Stimulated activated naive CD8-positive, alpha-beta T cell treated with anti-CD3 and anti-CD28 coated beads, Interleukin-15, Interleukin-2, amounts not matched to agents 100 ng/mL and 50 ng/mL, for 24 hours (primary cell): Measurements from ENCODE around the gene MESD.

Source experiments
- H3K27ac Mint-ChIP-seq: one replicate; pipeline ENCODE4 v1.8.0; 2021; ENCODE audit warnings: mild to moderate bottlenecking, mixed read lengths
- H3K27me3 Mint-ChIP-seq: one replicate; pipeline ENCODE4 v1.8.0; 2021; ENCODE audit warnings: mixed read lengths
- H3K36me3 Mint-ChIP-seq: one replicate; pipeline ENCODE4 v1.8.0; 2021; ENCODE audit warnings: low read depth, mixed read lengths
- H3K4me1 Mint-ChIP-seq: one replicate; pipeline ENCODE4 v1.8.0; 2021; ENCODE audit warnings: low read depth, mixed read lengths
- H3K4me3 Mint-ChIP-seq: one replicate; pipeline ENCODE4 v1.8.0; 2021; ENCODE audit warnings: mild to moderate bottlenecking, mixed read lengths
- H3K9me3 Mint-ChIP-seq: one replicate; pipeline ENCODE4 v1.8.0; 2021; ENCODE audit warnings: mixed read lengths

Gene MESD

DNA sequence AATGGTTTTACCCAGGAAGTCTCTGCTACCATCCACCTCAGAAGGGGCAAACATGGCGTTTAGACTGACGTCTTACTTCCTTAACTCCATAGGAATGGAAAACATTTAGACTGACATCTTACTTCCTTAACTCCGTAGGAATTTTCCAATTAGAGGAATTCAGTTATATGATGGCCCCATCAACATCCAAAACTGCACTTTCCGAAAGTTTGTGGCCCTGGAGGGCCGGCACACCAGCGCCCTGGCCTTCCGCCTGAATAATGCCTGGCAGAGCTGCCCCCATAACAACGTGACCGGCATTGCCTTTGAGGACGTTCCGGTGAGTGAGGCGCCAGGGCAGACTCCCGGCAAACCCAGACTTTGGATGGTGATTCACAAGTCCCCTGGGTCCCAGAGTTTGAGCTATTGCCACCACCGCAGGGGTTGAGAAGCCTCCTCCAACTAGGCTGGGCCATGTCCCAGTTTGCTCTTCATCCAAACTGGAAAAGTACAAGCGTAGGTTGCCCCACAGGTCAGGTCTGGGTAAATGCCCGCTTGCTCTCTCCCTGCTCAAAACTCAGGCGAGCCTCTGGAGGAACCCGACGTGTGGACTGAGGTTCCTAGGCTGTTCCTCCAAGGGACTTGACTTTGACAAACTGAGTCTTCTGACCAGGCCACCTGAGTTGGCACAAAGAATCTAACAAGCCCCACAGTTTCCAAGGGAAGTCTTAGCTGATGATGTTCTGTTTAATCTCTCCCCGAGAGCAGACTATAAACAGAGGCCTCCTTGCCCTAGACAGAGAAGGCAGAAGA, 57.7 kb downstream of the MESD start:
- peaks cover 5% of the 10 kb centered on the region for H3K4me1 Mint-ChIP-seq
- peaks cover 6% of the 10 kb centered on the region for H3K36me3 Mint-ChIP-seq
- H3K9me3 Mint-ChIP-seq = no peaks in the 10 kb centered on the region
- H3K27ac Mint-ChIP-seq = no peak overlapping the region
- H3K27me3 Mint-ChIP-seq = no peaks in the 10 kb centered on the region
- no peak overlapping the region for H3K4me3 Mint-ChIP-seq

DNA sequence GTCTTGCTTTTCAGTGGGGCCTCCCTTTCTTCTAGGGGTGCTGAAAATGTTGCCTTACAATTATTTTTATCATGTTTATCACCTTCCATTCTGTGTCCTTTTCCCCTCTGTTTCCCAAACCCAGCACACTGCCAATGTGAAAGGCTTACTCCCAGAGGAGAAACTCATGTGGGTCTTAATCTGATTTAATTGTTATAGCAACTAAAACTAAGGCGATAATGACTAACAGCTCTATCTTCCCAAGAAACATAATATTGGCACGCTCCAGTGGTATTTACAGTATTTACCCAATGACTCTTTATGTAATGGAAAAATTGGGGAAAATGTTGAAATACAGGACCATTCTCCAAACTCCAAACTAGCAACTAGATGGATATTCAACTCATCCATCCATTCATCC, 58.4 kb downstream of the MESD start:
- no peaks in the 10 kb centered on the region for H3K27me3 Mint-ChIP-seq
- no peak overlapping the region for H3K27ac Mint-ChIP-seq
- H3K9me3 Mint-ChIP-seq = no peaks in the 10 kb centered on the region

DNA sequence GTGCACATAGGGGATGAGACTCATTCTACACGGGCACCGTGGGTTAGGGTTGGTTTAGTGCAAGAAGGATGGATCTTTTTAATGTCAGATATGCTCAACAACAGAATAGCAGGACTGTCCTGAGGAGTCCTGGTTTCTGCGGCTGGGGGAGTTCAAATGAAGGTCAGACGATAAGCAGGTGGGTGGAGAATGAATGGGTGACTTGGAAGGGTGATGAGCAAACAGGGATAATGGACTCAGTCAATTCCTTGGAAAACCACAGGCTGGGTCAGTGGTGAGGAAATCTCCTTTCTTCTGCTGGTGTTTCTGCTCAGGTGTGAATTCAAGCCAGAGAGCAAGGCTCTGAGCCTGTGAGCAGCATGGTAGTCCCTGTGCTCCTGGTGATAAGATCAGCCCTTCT, 59.9 kb downstream of the MESD start:
- H3K36me3 Mint-ChIP-seq = no peaks in the 10 kb centered on the region
- H3K4me1 Mint-ChIP-seq = peaks cover 3% of the 10 kb centered on the region
- H3K9me3 Mint-ChIP-seq = no peaks in the 10 kb centered on the region
- H3K27ac Mint-ChIP-seq = no peak overlapping the region
- no peaks in the 10 kb centered on the region for H3K27me3 Mint-ChIP-seq
- no peak overlapping the region for H3K4me3 Mint-ChIP-seq

More for the DNA sequence above, 58.4 kb downstream of the MESD start:
- H3K4me1 Mint-ChIP-seq = peaks cover 5% of the 10 kb centered on the region
- H3K4me3 Mint-ChIP-seq = no peak overlapping the region
- H3K36me3 Mint-ChIP-seq = no peaks in the 10 kb centered on the region

DNA sequence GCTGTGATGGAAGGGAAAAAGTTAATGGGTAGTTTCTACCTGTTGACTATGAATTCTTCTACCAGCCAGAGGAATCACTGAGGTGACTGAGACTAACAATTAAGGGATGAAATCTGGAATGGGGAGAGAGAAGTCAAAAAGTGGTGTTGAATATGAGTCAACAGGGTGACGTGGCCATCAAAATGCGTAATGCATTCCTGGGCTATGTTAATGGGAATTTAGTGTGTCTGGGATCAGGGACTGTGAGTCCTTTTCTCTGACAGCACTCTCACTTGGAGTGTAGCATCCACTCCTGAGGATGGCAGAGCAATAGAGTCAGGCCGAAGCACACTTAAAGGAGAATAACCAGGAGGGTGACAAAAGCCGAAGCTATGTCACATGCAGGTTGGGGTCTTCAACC, 60.4 kb downstream of the MESD start:
- H3K4me1 Mint-ChIP-seq = no peaks in the 10 kb centered on the region
- H3K27ac Mint-ChIP-seq = no peak overlapping the region
- no peak overlapping the region for H3K4me3 Mint-ChIP-seq
- H3K27me3 Mint-ChIP-seq = no peaks in the 10 kb centered on the region
- H3K9me3 Mint-ChIP-seq = no peaks in the 10 kb centered on the region
- no peaks in the 10 kb centered on the region for H3K36me3 Mint-ChIP-seq

DNA sequence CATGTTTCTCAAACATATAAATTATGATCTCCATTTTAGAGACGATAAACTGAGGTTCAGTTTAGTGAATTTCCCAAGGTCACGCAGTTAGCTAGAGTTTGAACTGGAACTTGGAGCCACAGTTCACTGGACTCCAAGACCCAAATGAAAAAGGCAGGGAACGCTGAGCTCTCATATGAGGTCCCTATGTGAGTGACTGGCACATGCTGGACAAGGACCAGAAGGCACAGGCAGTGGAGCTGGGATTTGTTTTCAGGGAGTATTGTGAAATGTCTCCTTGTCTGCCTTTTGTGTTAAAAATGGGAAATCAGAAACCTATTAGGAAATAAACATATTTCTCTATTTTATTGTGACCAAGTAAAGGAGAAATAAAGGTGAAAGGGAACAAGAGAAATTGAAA, 63.5 kb downstream of the MESD start:
- peaks cover 3% of the 10 kb centered on the region for H3K4me1 Mint-ChIP-seq
- H3K36me3 Mint-ChIP-seq = no peaks in the 10 kb centered on the region
- H3K27me3 Mint-ChIP-seq = no peaks in the 10 kb centered on the region
- H3K9me3 Mint-ChIP-seq = no peaks in the 10 kb centered on the region
- no peak overlapping the region for H3K4me3 Mint-ChIP-seq
- H3K27ac Mint-ChIP-seq = no peak overlapping the region

DNA sequence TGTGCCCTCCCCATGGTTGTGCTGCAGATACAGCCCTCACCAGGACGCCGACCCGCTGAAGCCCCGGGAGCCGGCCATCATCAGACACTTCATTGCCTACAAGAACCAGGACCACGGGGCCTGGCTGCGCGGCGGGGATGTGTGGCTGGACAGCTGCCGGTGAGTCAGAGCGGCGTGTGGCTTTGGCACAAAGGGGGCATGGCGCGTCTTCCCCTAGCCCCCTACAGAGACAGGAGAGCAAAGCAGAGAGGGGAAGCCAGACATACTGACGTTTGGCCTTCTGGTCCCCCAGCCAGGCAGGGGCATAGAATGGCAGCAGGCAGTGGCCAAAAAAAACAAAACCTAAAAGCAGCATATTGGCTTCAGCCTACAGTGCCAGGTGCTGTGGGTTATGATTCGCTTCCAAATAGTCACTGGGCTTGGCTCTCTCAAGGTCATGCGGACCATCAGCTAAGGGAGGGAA, 64.0 kb downstream of the MESD start:
- H3K4me3 Mint-ChIP-seq = no peak overlapping the region
- no peak overlapping the region for H3K27ac Mint-ChIP-seq
- H3K27me3 Mint-ChIP-seq = no peaks in the 10 kb centered on the region
- H3K9me3 Mint-ChIP-seq = no peaks in the 10 kb centered on the region
- H3K36me3 Mint-ChIP-seq = no peaks in the 10 kb centered on the region
- H3K4me1 Mint-ChIP-seq = peaks cover 7% of the 10 kb centered on the region

DNA sequence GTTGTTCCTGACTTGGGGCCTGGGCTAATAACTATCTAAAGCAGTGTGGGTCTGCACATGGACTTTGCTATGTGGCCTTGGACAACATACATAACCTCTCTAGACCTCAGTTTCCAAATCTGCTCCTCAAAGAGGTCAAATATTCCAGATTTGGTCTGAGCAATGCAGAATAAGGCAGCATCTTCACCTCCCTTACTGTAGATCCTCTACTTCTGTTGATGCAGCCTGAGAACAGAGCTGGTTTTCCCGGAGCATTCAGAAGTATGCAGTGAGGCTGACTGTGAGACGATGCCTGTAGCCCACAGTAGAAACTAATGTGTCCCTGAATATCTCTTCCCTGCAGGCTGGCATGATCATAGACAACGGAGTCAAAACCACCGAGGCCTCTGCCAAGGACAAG, 65.3 kb downstream of the MESD start:
- H3K36me3 Mint-ChIP-seq = no peaks in the 10 kb centered on the region
- no peaks in the 10 kb centered on the region for H3K9me3 Mint-ChIP-seq
- peaks cover 18% of the 10 kb centered on the region for H3K4me1 Mint-ChIP-seq
- H3K4me3 Mint-ChIP-seq = no peak overlapping the region
- H3K27ac Mint-ChIP-seq = no peak overlapping the region
- H3K27me3 Mint-ChIP-seq = no peaks in the 10 kb centered on the region

DNA sequence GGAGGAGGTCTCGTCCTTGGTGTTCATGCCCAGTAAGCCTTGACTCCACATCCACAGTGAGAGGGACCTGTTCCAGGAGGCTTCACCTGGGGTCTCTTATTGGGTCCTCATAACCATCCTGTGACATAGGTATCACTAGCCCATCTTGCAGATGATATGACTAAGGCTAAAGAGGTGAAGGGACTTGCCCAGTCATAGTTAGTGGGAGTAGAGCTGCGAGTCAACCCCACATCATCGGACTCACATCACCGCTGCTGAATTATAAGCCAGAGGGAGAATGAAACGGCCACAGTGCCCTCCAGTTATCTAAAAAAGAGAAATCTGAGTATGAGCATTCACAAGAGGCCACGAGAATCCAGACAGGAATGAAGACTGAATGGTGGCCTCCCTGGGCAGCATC, 66.0 kb downstream of the MESD start:
- no peak overlapping the region for H3K4me3 Mint-ChIP-seq
- peaks cover 19% of the 10 kb centered on the region for H3K4me1 Mint-ChIP-seq
- no peaks in the 10 kb centered on the region for H3K27me3 Mint-ChIP-seq
- no peak overlapping the region for H3K27ac Mint-ChIP-seq
- H3K36me3 Mint-ChIP-seq = no peaks in the 10 kb centered on the region
- no peaks in the 10 kb centered on the region for H3K9me3 Mint-ChIP-seq

DNA sequence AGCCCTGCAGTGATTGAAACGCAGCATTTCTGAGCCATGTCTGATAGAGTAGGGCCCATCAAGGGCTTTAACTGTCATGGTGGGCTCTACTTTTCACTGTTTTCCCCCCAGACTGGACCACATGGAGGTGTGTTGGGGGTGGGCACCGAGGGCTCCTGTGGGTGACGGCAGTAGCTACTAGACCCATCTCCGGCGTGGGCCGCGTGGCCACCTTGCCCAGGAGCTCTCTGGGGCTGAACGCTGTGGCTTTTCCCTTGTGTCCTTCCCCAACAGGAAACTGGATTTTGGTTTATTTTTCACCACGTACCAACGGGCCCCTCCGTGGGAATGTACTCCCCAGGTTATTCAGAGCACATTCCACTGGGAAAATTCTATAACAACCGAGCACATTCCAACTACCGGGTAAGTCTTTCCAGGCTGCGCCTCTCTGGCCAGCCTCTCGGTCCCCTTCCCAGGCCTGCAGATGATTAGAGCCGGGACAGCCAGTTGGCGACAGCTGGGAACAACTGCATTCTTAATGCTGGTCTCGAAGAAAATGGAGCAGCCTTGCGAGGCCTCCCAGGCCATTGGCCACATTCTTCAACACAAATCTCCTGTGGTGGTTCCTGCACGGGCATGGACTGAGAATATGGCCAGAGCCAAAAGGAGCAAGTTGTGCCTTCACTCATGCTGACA, 67.7 kb downstream of the MESD start:
- Mint-ChIP-seq H3K27ac (no peak overlapping the region), H3K27me3 (no peaks in the 10 kb centered on the region), H3K4me1 (peaks cover 24% of the 10 kb centered on the region), H3K9me3 (no peaks in the 10 kb centered on the region), H3K4me3 (no peak overlapping the region), H3K36me3 (no peaks in the 10 kb centered on the region)

DNA sequence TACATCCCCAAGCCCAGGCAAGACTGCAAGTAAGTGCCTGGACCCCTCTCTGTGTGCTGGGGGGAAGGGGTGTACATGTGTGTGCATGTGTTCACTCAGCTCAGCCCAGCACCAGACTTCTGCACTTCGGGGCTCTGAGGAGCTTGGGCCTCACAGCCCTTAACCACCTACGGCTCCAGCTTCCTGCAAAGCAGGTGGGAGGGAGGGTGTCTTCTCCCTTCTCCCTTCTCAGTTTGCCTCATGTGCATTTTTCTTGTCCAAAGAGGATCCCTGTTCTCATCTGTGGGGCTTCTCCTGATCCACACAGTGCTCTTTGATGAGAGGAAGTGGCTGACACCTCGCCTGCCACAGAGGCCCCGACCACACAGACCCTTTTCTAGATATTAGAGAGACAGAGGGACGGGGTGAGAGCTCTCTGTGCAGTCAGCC, 69.3 kb downstream of the MESD start:
- Mint-ChIP-seq H3K27ac (no peak overlapping the region), H3K9me3 (no peaks in the 10 kb centered on the region), H3K4me1 (peaks cover 24% of the 10 kb centered on the region)

DNA sequence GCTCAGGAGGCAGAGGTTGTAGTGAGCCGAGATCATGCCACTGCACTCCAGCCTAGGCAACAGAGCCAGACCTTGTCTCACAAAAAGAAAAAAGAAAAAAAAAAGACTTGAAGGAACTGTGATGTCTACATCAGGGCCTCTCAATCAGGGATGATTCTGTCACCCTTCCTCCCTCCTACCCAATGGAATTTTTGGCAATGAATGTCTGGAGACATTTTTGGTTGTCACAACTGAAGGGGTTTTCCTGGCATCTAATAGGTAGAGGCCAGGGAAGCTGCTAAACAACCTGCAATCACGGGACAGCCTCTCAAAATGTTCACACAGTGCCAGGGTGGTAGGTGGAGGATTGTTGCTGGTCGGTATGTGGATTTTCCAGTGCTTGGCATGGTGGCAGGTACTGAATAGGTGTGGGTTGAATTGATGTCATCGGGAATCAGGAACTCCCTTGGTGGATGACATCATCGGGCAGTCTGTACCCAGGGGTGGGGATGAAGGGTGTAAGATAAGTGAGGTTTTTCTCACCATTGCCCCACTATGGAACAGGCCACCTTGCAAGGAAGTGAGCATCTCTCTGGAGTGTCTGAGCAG, 71.3 kb downstream of the MESD start:
- Mint-ChIP-seq H3K9me3 (no peaks in the 10 kb centered on the region), H3K27ac (no peak overlapping the region), H3K4me1 (peaks cover 21% of the 10 kb centered on the region), H3K36me3 (no peaks in the 10 kb centered on the region), H3K27me3 (no peaks in the 10 kb centered on the region), H3K4me3 (no peak overlapping the region)

More for the DNA sequence above, 69.3 kb downstream of the MESD start:
- Mint-ChIP-seq H3K4me3 (no peak overlapping the region), H3K36me3 (no peaks in the 10 kb centered on the region), H3K27me3 (no peaks in the 10 kb centered on the region)

DNA sequence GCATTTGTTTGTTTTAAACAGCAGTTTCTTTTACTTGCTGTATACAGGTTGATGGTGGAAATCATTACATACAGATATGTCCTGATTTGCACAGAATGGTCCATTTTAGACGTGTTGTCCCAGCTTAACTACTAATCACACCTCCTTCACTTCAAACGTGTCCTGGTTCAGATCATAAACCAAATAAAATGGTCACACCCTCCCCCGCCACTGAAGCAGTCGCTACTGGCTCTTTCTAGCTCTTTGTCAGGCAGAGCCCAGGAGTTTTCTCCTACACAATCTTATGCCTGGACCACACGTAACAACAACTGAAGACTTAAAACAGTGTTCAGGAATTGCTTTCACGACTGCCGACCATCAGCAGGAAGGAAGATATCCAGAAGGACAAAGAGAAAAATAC, 73.6 kb downstream of the MESD start:
- Mint-ChIP-seq H3K27ac (no peak overlapping the region), H3K27me3 (no peaks in the 10 kb centered on the region), H3K36me3 (no peaks in the 10 kb centered on the region), H3K4me1 (peaks cover 21% of the 10 kb centered on the region), H3K9me3 (no peaks in the 10 kb centered on the region), H3K4me3 (no peak overlapping the region)

DNA sequence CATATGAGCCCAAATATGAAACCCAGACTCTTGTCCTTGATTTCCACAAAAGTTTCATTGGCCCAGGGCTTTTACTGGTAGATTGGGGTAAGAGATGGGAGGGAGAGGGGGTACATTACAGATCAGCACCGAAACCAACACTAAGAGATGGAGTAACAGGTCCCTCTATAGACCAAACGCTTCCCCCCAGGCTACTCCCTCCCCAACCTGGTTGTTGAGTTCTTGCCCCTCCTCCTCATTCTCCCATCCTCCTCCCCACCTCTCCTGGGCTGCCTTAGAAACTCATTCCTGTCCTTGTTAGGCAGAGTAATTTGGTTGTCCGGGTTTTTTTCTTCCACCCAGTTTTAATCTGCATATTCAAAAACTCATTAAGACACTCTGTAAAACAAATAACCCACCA, 74.1 kb downstream of the MESD start:
- Mint-ChIP-seq H3K4me1 (peaks cover 16% of the 10 kb centered on the region), H3K36me3 (no peaks in the 10 kb centered on the region), H3K27ac (no peak overlapping the region), H3K27me3 (no peaks in the 10 kb centered on the region), H3K4me3 (no peak overlapping the region), H3K9me3 (no peaks in the 10 kb centered on the region)

DNA sequence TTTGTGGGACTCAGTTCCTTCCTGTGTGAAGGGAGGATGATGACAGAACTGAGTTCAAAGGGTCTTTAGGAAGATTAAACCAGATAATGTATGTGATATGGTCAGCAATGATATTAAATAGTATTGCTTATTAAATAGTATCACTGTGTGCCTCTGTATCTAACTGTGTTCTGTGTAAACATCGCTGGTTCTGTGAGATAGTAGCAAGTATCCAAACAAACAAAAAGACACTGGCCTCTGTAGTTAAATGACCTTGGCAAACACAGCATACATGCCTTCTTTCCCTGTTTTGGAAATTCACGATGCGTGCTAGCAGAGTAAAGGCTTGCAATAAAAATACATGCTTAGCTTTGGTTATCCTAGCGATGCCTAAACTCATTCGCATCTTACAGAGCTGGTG, 76.1 kb downstream of the MESD start:
- Mint-ChIP-seq H3K27me3 (no peaks in the 10 kb centered on the region), H3K27ac (no peak overlapping the region), H3K36me3 (peaks cover 4% of the 10 kb centered on the region), H3K4me1 (peaks cover 4% of the 10 kb centered on the region), H3K9me3 (no peaks in the 10 kb centered on the region), H3K4me3 (no peak overlapping the region)

DNA sequence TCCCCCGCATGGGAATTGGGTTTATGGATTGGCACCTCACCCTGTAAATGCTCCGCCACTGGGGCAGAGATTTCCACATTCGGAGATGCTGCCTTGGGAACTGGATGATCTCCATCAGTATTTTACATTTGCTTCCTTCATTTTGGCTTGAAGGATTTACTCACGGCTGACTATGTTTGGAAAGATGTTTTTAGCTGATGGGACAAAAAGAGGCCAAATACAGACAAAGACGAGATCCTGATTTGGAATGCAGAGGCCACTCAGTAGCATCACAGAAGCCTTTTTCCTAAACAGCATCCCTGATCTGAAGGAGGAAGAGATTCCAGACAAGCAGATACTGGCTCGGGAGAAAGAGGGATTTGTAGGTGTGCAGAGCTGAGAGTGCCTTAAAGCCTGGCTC, 76.9 kb downstream of the MESD start:
- Mint-ChIP-seq H3K4me1 (no peaks in the 10 kb centered on the region), H3K4me3 (no peak overlapping the region), H3K27ac (no peak overlapping the region), H3K36me3 (peaks cover 4% of the 10 kb centered on the region), H3K9me3 (no peaks in the 10 kb centered on the region), H3K27me3 (no peaks in the 10 kb centered on the region)
